HG03060 (cell line): ENCODE data around the gene MMP2.

ENCODE experiments used
- ATAC-seq: cut with Tn5 transposase; IDR thresholded peaks from one replicate; pipeline ENCODE4 v1.9.1; 2021; ENCODE audit warnings: low read depth, moderate number of reproducible peaks; ENCODE audit not compliant: unreplicated experiment

The MMP2 gene

DNA sequence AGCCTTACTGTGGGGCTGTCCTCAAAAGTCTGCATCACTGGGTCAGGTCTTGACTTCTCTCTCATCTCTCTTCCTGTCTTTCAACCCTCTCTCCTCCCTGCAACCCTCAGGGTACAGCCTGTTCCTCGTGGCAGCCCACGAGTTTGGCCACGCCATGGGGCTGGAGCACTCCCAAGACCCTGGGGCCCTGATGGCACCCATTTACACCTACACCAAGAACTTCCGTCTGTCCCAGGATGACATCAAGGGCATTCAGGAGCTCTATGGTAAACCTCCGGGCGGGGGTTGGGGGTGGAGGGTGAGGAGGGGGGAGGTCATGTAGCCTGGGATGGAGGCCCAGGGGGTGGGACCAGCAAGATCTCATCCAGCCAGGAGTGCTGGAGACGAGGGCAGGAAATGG, 12.7 kb downstream of the MMP2 start:
- ATAC-seq = no peak

DNA sequence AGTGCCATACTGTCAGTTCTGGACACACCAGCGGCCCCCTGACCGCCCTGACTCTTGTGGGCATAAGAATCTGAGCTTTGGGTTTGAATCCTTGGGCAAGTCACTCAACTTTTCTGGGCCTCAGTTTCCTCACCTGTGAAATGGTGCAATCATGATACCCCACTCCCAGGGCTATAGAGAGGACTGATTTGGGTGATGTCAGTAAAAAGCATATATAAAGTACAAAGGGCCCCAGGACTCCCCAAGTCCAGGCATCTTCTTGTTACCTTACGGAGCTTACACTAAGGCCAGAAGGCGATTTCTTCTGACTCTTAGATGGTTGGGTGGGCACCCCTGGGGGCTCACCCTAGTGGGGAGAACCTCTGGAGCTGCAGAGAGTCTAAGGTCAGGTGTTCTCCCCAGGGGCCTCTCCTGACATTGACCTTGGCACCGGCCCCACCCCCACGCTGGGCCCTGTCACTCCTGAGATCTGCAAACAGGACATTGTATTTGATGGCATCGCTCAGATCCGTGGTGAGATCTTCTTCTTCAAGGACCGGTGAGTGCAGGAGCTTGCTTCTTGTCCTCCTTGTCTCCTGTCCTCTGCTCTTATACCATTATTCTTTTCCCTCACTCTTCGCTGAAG, 13.9 kb downstream of the MMP2 start:
- no peak for ATAC-seq

DNA sequence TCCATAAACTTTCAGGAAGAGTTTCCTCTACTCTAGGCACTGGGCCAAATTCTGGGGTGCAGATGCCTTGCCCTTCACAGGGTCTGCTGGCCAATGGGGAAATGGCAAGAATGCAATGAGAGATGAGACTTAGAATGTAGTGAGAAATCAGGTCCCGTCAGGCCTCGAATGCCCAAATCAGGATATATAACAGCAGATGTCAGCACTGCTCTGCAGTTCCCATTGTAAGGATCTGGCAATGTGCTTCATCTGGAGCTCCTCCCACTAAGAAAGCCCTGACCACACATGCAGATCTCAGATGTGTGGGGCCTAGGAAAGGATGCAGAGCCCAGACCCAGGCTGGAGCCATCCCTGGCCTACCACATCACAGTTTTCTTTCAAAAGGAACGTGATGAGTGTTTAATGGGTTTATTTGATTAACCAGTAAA, 16.0 kb downstream of the MMP2 start:
- ATAC-seq = no peak

DNA sequence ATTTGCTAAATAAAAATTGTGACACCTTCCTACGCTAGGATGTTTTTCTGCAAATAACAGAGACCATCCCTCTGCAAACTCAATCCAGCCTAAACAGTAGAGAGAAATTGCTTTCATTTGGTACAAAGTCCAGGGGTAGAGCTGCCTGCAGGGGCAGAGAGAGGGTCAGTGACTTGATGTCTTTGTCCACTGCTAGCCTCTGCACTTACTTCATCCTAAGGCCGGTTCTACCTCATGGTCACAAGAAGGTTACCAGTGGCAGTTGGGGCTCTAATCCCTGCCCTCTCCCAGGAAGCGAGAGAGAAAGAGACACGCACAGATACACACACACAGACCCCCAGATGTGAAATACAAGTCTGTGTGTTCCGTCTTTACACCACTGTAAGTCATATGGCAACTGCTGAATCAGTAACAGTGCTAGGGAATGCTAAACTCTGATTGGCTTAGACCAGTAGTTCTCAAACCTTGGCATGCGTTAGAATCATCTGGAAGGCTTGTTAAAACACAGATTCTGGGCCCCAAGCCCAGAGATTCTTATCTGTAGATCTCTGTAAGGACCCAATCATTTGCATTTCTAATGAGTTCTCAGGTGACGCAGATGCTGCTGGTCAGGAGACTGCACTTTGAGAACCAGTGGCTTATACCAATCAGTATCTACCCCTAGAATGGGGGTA, 16.8 kb downstream of the MMP2 start:
- ATAC-seq = no peak

DNA sequence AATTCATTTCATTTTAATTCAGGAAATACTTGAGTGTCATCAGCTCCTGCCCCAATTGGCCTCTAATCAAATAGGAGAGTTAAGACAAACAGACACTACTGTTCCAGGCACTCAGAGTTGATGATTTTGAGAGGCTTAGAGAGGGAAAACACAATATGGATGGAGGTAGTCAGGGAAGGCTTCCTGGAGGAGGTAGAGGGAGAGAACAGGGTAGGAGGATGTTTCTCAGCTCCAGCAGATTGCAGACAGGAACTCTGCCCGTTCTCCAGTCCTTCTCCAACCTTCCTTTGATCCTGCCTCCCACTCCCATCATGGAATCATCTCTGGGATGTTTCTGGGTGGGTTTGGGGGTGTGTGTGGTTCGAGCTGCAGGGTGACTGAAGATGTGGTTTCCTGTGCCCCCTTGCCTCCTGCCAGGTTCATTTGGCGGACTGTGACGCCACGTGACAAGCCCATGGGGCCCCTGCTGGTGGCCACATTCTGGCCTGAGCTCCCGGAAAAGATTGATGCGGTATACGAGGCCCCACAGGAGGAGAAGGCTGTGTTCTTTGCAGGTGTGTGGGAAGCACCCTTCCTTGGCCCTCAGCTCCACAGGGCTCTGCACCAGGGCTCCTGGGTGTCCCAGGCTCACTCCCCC, 17.6 kb downstream of the MMP2 start:
- no peak for ATAC-seq

DNA sequence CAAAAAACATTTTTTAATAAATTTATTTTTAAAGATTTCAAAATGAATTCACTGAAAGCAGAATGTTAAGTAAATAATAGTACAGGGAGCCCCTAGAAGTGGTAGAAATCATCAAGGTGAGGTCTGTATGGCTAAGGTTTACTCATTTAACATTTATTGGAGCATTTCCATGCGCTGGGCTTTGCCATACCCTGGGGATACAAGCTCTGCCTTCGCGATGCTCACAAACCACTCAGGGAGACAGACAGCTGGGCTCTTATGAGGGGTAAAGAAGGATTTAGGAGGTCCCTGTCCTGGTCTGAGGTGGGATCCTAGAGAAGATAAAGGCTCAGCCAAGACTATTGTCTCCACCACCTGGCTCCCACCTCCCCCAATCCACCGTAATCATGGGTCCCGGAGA, 18.6 kb downstream of the MMP2 start:
- ATAC-seq = no peak

DNA sequence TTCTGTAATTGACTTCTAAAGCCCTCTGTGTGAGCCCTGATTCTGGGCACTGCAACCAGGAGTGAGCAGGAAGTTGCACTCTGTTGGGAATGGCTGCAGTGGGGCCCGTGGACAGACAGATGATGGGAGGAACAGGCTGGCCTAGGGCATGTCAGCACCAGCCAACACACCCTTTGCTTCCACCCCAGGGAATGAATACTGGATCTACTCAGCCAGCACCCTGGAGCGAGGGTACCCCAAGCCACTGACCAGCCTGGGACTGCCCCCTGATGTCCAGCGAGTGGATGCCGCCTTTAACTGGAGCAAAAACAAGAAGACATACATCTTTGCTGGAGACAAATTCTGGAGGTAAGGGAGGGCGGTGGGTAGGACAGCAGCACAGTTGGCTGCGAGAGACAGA, 19.1 kb downstream of the MMP2 start:
- no peak for ATAC-seq

DNA sequence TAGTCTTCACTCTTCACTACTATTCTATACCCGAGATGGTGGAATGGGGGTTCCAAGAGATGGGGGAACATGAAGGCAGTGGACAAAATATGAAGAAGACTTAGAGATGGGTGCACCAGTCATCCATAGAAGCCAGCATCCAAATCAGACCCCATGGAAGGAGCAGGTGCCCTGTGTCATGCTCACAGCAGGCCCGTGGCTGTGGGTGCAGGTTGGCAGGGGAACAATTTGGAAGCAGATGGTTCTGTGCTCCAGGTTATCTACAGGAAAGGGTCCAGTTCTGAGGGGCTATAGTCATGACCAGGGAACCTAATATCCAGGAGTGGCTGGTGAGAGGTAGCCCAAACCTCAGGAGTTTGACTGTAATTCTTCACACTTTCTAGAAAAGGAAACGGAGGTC, 20.3 kb downstream of the MMP2 start:
- ATAC-seq = no peak

DNA sequence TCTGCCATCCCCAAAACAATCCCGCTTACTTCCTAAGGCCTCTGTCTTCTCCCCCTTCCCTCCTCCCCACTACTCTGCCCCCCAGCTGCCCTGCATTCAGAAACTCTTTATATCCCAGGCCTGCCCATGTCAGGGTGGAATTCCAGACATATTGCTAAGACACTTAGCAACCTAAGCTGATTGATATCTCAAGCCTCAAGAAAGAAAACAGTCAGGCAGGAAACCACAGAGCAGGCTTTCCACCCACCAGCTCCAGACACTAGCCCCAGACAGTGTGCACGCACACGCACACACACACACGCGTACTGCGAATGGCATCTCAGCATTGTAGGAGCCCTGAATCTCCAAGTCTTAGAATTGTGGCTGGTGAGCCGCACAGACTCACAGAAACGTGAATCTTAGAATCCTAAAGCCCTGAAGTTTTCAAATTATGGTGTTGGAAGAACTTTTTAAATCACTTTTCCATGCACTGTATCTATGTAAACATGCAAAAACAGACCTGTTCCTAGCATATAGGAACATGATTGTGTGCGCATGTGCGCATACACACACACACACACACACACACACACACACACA, 21.0 kb downstream of the MMP2 start:
- no peak for ATAC-seq

DNA sequence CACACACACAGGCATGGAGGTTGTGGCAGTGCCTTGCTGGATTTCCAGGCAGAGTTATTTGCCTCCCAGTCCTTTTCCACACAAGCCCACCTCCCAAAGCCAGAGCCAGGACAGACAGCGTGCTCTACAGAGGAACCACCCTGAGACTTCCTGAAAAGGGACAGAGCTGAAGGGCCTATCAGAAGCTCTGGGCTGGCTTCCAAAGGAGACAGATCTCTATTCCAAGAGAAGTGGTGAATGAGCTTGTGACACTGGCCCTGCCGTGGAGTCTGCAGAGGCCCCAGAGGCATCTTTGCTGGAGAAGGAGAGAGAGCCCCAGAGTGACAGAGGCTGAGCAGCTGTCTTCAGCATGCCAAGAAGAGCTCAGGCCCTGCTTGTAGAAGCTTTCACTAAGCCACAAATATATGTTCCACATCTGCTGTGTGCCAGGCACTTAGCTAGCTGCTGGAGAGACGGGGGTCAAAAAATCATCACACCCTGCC, 21.6 kb downstream of the MMP2 start:
- no peak for ATAC-seq

DNA sequence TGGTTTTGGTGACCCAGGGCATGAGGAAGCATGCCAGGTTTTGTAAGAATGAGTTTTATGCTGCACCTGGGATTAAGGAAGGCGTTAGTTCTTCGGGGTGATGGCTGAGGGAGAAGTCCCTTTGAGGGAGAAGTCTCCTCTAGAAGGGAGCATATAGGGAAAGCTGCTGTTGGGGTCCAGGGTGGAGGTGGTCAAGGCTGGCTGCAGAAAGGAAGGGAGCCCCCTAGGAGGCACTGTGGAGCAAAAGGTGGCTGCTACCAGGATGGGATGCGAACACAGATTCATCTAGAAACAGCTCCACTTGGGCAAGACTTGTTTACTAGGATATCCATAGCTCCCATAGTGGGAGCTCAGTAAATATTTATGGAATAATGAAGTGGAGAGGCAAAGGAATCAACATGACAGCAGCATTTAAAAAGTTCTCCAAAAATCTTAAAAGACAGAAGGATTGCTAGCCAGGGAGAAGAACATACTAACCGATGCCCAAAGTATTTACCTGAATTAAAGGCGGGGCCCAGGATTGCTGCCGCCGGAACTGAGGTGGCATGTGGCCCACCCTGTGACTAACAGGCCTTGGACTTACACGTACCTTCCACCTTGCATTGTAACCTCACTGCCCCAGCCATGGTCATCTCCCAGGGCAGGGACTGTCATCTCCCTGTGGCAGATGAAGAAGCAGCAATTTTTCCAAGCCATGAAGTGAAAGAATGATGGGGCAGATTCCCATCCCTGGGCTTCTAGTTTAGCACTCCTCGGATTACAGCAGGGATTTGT, 22.7 kb downstream of the MMP2 start:
- no peak for ATAC-seq

DNA sequence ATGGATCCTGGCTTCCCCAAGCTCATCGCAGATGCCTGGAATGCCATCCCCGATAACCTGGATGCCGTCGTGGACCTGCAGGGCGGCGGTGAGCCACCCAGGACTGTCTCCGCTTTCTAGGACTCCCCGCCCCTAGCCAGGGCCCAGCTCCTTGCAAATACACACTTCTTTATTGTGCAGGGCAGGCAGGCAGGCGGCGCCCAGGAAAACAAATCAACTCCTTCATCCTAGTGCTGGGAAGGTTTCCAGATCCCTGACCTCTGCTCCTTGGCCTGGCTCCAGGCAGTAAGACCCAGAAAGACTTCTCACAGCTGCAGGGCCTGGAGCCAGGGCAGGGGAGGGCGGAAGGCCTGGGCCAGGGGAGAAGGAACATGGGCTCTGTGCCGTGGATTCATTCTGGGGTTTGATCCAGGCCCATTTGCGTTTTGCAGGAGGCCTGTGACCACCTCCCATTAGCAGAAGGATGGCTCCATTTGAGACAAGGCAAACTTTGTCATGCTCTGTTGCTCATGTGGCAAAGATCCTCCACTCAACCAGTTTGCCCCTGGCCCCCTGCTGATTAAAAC, 23.9 kb downstream of the MMP2 start:
- no peak for ATAC-seq

DNA sequence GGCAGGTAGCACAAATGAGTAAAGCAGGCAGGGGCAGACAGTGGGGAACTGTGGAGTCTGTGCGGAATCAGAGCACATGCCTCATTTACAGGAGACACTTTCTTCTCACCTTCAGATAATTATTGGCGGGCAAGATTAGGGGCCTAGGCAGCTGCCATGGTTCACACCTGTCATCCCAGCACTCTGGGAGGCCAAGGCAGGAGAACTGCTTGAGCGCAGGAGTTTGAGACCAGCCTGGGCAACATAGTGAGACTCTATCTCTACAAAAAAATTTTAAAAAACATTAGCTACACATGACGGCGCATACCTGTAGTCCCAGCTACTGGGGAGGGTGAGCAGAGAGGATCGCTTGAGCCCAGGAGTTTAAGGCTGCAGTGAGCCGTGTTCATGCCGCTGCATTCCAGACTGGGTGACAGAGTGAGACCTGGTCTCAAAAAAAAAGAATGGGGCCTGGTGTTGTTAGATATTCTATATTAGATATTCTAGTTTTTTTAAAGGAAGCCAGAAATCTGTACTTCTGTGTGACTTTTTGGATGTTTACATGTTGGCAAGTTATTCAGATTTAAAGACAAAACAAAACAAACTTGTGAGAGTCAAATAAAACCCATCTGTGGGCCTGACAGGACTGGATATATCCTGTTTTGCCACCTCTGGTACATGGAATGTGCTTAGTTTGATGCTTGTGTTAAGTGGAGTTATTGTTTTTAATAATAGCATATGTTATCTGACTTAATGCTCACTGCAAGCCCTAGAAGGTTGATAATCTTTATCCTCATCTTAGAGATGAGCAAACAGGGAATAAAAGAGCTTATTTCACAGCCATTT, 24.9 kb downstream of the MMP2 start:
- ATAC-seq = no peak

DNA sequence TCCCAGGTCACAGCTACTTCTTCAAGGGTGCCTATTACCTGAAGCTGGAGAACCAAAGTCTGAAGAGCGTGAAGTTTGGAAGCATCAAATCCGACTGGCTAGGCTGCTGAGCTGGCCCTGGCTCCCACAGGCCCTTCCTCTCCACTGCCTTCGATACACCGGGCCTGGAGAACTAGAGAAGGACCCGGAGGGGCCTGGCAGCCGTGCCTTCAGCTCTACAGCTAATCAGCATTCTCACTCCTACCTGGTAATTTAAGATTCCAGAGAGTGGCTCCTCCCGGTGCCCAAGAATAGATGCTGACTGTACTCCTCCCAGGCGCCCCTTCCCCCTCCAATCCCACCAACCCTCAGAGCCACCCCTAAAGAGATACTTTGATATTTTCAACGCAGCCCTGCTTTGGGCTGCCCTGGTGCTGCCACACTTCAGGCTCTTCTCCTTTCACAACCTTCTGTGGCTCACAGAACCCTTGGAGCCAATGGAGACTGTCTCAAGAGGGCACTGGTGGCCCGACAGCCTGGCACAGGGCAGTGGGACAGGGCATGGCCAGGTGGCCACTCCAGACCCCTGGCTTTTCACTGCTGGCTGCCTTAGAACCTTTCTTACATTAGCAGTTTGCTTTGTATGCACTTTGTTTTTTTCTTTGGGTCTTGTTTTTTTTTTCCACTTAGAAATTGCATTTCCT, 26.5 kb downstream of the MMP2 start:
- no peak for ATAC-seq

DNA sequence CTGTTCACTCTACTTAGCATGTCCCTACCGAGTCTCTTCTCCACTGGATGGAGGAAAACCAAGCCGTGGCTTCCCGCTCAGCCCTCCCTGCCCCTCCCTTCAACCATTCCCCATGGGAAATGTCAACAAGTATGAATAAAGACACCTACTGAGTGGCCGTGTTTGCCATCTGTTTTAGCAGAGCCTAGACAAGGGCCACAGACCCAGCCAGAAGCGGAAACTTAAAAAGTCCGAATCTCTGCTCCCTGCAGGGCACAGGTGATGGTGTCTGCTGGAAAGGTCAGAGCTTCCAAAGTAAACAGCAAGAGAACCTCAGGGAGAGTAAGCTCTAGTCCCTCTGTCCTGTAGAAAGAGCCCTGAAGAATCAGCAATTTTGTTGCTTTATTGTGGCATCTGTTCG, 27.1 kb downstream of the MMP2 start:
- no peak for ATAC-seq

DNA sequence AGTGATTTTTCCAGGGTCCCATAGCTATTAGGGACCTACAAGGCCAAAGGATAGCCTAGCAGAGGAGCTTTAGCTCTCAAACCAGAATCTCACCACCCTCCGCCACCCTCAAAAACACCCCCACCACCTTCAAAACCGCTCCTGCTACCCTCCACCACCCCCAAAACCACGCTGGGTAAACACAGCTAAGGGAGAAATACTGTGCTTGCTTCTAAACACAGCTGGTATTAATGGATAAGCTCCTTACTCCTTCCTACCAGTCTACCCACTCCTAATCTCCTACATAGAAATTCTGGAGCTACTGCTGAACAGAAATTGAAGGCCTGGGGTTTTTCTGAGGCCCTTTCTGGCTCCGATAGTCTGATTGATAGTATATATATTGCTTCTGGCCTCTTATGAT, 27.7 kb downstream of the MMP2 start:
- no peak for ATAC-seq

DNA sequence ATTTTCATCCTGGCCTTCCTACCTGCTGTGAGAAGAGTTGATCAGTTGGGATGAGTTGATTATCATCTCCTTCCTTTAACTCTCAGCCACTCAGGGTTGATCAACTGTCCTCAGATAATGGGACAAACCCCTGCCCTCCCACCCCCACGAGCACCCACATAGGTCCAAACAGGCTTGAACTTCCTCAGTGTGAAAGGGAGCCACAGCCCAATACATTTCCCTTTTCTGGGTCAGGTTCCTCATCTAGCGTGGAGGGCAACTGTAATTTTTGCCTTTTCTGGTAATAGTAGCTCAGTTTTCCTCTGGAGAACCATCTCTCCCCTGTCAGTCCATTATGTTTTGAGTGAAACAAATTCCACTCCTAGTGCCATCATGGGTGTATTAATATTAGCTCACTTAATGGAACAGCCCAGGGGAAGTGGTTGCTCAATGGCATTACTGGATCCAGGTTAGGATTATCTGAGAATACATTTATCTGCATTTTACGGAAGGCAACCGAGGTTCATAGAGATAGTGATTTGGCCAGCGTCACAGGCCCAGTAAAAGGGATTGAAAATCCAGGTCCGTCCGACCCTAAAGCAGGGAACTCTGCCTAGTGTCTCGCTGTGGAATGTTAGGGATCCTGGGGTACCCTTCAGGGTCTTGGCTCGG, 29.4 kb downstream of the MMP2 start:
- ATAC-seq = no peak
